Tibial nerve (tissue), 4 donors: ENCODE measurements around the gene MYOG. TPM values are rescaled to one million over a fixed set of nuclear protein-coding genes. Genes with fewer than 3 reads are reported as not detected.
A peak's percentile ranks its signal among the peaks of the same experiment; 100 is the strongest.

Source experiments
- DNase-seq, 2 donors: peaks; one replicate each; pipeline ENCODE4 v3.0.0-alpha.2; 2019; ENCODE audit warnings: low spot score in 2 of 2
- H3K27ac ChIP-seq, 4 donors: fragments of 200-600 bp; sonication (generic) in 3 of 4; one replicate each; pipeline ENCODE4 v1.5.1; 2017 to 2019; ENCODE audit warnings: mild to moderate bottlenecking in 1 of 4
- H3K27me3 ChIP-seq, 2 donors: fragments of 200-600 bp; sonication (generic) in 1 of 2; one replicate each; pipeline versions ENCODE4 v1.5.1 to v1.6.0; 2017 to 2019
- H3K36me3 ChIP-seq, 3 donors: fragments of 200-600 bp; sonication (generic); one replicate each; pipeline ENCODE4 v1.5.1; 2018 to 2019
- H3K4me1 ChIP-seq, 4 donors: fragments of 200-600 bp; sonication (generic) in 3 of 4; one replicate each; pipeline ENCODE4 v1.5.1; 2017 to 2019
- H3K4me3 ChIP-seq, 4 donors: fragments of 200-600 bp; sonication (generic) in 3 of 4; one replicate each; pipeline ENCODE4 v1.5.1; 2017 to 2019; ENCODE audit warnings: mild to moderate bottlenecking in 1 of 4, moderate library complexity in 1 of 4
- H3K9me3 ChIP-seq, 4 donors: fragments of 200-600 bp; sonication (generic) in 3 of 4; one replicate each; pipeline ENCODE4 v1.5.1; 2017 to 2019
- CTCF ChIP-seq, 5 experiments: fragments of 200-600 bp in 3 of 5; fragments of 450-650 bp in 2 of 5; sonication (generic) in 3 of 5; IDR thresholded peaks; one replicate each; pipeline ENCODE4 v1.5.1; 2016 to 2019; ENCODE audit warnings: antibody characterized with exemption in 5 of 5, mild to moderate bottlenecking in 3 of 5, moderate library complexity in 2 of 5
- EP300 ChIP-seq, 2 donors: sonication (generic); formaldehyde crosslinking; IDR thresholded peaks; one replicate each; pipeline ENCODE4 v1.6.1; 2017; ENCODE audit warnings: antibody characterized with exemption in 2 of 2, mild to moderate bottlenecking in 1 of 2
- POLR2A ChIP-seq, 2 donors: fragments of 450-650 bp; IDR thresholded peaks; one replicate each; pipeline ENCODE4 v1.6.1; 2017; ENCODE audit warnings: antibody characterized with exemption in 2 of 2, mild to moderate bottlenecking in 2 of 2, moderate library complexity in 2 of 2
- whole genome bisulfite sequencing, 2 donors: methylation state at CpG; one replicate each; pipeline ENCODE4 v1.1.5; 2018; 5-methylcytosine and 5-hydroxymethylcytosine counted together
- total RNA-seq, 4 donors: library from RNA; depleted of rRNA; stranded (reverse); fragments of >200 nt; gene quantifications; one replicate each; pipeline ENCODE4 v1.1.0, GENCODE V29; 2016

The MYOG gene
- total RNA-seq, 4 donors from 2014 or later, result not detected

- Histone ChIP-seq H3K9me3 (no peaks in the 10 kb centered on the region), H3K4me3 (no peak overlapping the region), H3K4me1 (peaks cover 0 to 46% (median 13%) of the 10 kb centered on the region in 4 donors), H3K27me3 (peaks cover 0 to 24% of the 10 kb centered on the region in 2 donors), H3K36me3 (no peaks in the 10 kb centered on the region), H3K27ac (peak overlapping the region in 1 of 4 donors; percentile 17)
- no peak for DNase-seq
- TF ChIP-seq POLR2A (IDR thresholded peaks at IDR 0.05), result no peak
- no peak for TF ChIP-seq CTCF (IDR thresholded peaks at IDR 0.05)
- no peak for TF ChIP-seq EP300 (IDR thresholded peaks at IDR 0.05)
- 41 to 55% methylated on average over 4 to 7 of the region's 7 CpGs for WGBS, 2 donors
Observed at GRCh38 chr1:203129501-203130231, 43.9 kb upstream of the MYOG start.

- Histone ChIP-seq H3K4me1 (peaks cover 0 to 46% (median 13%) of the 10 kb centered on the region in 4 donors), H3K36me3 (no peaks in the 10 kb centered on the region), H3K27me3 (peaks cover 0 to 29% of the 10 kb centered on the region in 2 donors), H3K9me3 (no peaks in the 10 kb centered on the region), H3K27ac (no peak overlapping the region), H3K4me3 (no peak overlapping the region)
- 91 to 92% methylated on average over 27 to 28 of the region's 29 CpGs for WGBS, 2 donors
- no peak for DNase-seq
- no peak for TF ChIP-seq CTCF (IDR thresholded peaks at IDR 0.05)
- TF ChIP-seq POLR2A (IDR thresholded peaks at IDR 0.05), result no peak
Observed at GRCh38 chr1:203128716-203129500, 43.1 kb upstream of the MYOG start.

- Histone ChIP-seq H3K9me3 (no peaks in the 10 kb centered on the region), H3K36me3 (no peaks in the 10 kb centered on the region), H3K27me3 (peaks cover 0 to 33% of the 10 kb centered on the region in 2 donors), H3K27ac (peak overlapping the region in 1 of 4 donors; percentile 11), H3K4me3 (peak overlapping the region in 3 of 4 donors; percentile 28 to 46 (median 30)), H3K4me1 (peaks cover 0 to 46% (median 13%) of the 10 kb centered on the region in 4 donors)
- no peak for DNase-seq
- TF ChIP-seq CTCF (IDR thresholded peaks at IDR 0.05) (no peak), EP300 (IDR thresholded peaks at IDR 0.05) (no peak), POLR2A (IDR thresholded peaks at IDR 0.05) (no peak)
- 21 to 44% methylated on average over 6 to 7 of the region's 7 CpGs for WGBS, 2 donors
Observed at GRCh38 chr1:203128431-203128715, 42.6 kb upstream of the MYOG start.

GRCh38 chr1:203127666-203128430 lies 42.0 kb upstream of the MYOG start, which contains the start of gene ADORA1:
Gene ADORA1, plus strand, starts transcription at chr1:203127726. Its CDS starts 1,116 bp downstream, at chr1:203128842.
- DNase-seq, result peak; percentile 44 to 55
- Histone ChIP-seq H3K36me3 (no peaks in the 10 kb centered on the region), H3K9me3 (no peaks in the 10 kb centered on the region), H3K4me1 (peaks cover 0 to 46% (median 13%) of the 10 kb centered on the region in 4 donors), H3K27ac (peak within 1 kb of the TSS in 2 of 4 donors; percentile 11 to 17), H3K4me3 (peak within 1 kb of the TSS; percentile 17 to 46 (median 29)), H3K27me3 (peaks cover 0 to 33% of the 10 kb centered on the region in 2 donors)
- no peak for TF ChIP-seq CTCF (IDR thresholded peaks at IDR 0.05)
- no peak for TF ChIP-seq POLR2A (IDR thresholded peaks at IDR 0.05)
- TF ChIP-seq EP300 (IDR thresholded peaks at IDR 0.05), result no peak
- 0% methylated on average over 9 to 17 of the region's 51 CpGs for WGBS, 2 donors
